Epithelial cell of proximal tubule (primary cell): ENCODE data around the gene CEACAM21. TPM values are rescaled to one million over a fixed set of nuclear protein-coding genes. Genes with fewer than 3 reads are reported as not detected.

Source experiments
- DNase-seq: peaks from one replicate; pipeline ENCODE4 v3.0.0-alpha.2; 2011; ENCODE audit warnings: low read depth
- H3K4me3 ChIP-seq: 2 replicates; pipeline ENCODE4 v1.5.1; 2011; ENCODE audit warnings: low read depth, mild to moderate bottlenecking, low read length
- total RNA-seq: library from RNA; depleted of rRNA; stranded (reverse); fragments of >200 nt; gene quantifications from 2 replicates; pipeline ENCODE4 v1.2.3, GENCODE V29; 2015
- TF ChIP-seq, protein P1 (sequence below): conservative IDR thresholded peaks from 2 replicates; pipeline ENCODE4 v1.5.1; 2012; ENCODE audit warnings: low read depth, mild to moderate bottlenecking, low read length

CEACAM21 gene
- not detected in 2 replicates for total RNA-seq

DNA sequence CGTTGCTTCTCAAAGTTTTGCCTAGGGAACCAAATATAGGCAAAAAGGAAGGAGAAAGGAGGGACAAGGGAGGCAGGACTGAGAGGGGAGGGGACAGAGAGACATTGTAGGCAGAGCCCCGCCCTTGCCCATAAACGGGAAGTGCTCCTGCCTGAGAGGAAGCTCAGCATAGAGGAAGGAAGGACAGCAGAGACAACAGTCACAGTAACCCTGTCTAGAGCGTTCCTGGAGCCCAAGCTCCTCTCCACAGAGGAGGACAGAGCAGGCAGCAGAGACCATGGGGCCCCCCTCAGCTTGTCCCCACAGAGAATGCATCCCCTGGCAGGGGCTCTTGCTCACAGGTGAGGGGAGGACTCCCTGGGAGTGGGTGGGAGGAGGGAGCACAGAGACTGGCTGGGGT is at the start of gene CEACAM21:
TSS of gene CEACAM21 (plus strand) at position 169 of the 400 bp plus-strand sequence. CDS start at position 278, 109 bp downstream.
- DNase-seq, result no peak
- no peak within 1 kb of the TSS for H3K4me3 ChIP-seq
- TF ChIP-seq, protein P1, sequence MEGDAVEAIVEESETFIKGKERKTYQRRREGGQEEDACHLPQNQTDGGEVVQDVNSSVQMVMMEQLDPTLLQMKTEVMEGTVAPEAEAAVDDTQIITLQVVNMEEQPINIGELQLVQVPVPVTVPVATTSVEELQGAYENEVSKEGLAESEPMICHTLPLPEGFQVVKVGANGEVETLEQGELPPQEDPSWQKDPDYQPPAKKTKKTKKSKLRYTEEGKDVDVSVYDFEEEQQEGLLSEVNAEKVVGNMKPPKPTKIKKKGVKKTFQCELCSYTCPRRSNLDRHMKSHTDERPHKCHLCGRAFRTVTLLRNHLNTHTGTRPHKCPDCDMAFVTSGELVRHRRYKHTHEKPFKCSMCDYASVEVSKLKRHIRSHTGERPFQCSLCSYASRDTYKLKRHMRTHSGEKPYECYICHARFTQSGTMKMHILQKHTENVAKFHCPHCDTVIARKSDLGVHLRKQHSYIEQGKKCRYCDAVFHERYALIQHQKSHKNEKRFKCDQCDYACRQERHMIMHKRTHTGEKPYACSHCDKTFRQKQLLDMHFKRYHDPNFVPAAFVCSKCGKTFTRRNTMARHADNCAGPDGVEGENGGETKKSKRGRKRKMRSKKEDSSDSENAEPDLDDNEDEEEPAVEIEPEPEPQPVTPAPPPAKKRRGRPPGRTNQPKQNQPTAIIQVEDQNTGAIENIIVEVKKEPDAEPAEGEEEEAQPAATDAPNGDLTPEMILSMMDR, result no peak

DNA sequence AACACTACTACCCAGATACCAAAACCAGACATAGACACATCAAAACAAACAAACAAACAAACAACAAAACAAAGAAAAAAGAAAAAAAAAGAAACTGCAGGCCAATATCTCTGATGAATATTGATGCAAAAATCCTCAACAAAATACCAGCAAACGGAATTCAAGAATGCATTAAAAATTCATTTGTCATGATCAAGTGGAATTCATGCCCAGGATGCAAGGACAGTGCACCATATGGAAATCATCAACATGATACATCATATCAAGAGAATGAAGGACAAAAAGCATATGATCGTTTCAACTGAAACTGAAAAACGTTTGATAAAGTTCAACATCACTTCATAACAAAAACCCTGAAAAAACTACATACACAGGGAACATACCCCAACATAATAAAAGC is 48.9 kb upstream of the CEACAM21 start:
- TF ChIP-seq, protein P1, result no peak
- no peak for DNase-seq
- no peak overlapping the region for H3K4me3 ChIP-seq

- no peak for DNase-seq
- TF ChIP-seq, protein P1, result no peak
- no peak overlapping the region for H3K4me3 ChIP-seq
Measured at GRCh38 chr19:41528106-41528505, 47.9 kb upstream of the CEACAM21 start.

DNA sequence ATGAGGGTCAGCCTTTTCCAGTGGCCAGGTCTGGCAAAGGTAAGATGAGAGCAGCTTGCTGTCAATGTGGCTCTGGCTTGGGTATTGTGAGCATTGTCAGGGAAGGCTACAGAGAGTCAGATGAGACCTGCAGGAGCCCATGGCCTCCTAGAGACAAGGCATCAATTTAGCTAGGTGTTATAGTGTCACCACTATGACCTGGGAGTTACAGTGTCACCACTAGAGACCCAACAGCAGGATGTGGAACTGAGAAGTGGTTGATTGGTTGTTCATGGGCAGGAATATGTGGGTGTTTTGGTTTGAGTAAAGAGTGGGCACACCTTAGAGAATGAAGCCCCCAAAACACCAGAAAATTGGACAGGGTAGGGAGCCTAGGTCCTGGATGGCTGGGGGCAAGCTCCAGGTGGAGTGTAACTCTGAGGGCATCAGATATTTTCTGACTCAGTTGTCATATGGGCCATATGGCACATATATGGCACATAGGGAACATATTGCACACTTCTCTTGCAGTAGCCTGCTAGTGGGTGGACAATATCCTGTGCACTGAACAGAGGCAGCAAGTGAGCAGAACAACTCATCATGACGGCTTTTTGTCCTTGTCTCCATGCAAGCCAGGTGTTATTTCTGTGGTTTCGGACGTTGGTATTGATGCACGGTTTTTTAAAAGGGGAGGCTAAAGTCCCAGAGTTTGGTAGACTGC is 46.3 kb upstream of the CEACAM21 start:
- TF ChIP-seq, protein P1, result no peak
- H3K4me3 ChIP-seq, result no peak overlapping the region
- no peak for DNase-seq

GRCh38 chr19:41530184-41530534 is 45.8 kb upstream of the CEACAM21 start:
- TF ChIP-seq, protein P1, result no peak
- no peak for DNase-seq

GRCh38 chr19:41530761-41531301 is 45.1 kb upstream of the CEACAM21 start:
- DNase-seq, result no peak
- TF ChIP-seq, protein P1, result no peak
- no peak overlapping the region for H3K4me3 ChIP-seq

More at GRCh38 chr19:41530184-41530534, 45.8 kb upstream of the CEACAM21 start:
- H3K4me3 ChIP-seq, result no peak overlapping the region
